ENCODE data around the gene PROZ.

Gene PROZ

GRCh38 chr13:113121928-113122471, 36.4 kb upstream of the PROZ start:
- Histone ChIP-seq H3K27ac (ENCODE audit: low read depth, low read length) (no peak overlapping the region), H3K4me3 (ENCODE audit: low read depth in 1 of 2, low read length in 2 of 2) (no peak overlapping the region), H3K9me3 (ENCODE audit: low read length) (no peaks in the 10 kb centered on the region), H3K27me3 (ENCODE audit: control insufficient read depth in 1 of 2, insufficient read depth in 2 of 2, low read length in 2 of 2) (no peaks in the 10 kb centered on the region), H3K4me1 (ENCODE audit: insufficient read depth, low read length) (no peaks in the 10 kb centered on the region), H3K9ac (ENCODE audit: low read length) (no peak overlapping the region), H3K36me3 (ENCODE audit: insufficient read depth, low read length) (no peaks in the 10 kb centered on the region)

DNA sequence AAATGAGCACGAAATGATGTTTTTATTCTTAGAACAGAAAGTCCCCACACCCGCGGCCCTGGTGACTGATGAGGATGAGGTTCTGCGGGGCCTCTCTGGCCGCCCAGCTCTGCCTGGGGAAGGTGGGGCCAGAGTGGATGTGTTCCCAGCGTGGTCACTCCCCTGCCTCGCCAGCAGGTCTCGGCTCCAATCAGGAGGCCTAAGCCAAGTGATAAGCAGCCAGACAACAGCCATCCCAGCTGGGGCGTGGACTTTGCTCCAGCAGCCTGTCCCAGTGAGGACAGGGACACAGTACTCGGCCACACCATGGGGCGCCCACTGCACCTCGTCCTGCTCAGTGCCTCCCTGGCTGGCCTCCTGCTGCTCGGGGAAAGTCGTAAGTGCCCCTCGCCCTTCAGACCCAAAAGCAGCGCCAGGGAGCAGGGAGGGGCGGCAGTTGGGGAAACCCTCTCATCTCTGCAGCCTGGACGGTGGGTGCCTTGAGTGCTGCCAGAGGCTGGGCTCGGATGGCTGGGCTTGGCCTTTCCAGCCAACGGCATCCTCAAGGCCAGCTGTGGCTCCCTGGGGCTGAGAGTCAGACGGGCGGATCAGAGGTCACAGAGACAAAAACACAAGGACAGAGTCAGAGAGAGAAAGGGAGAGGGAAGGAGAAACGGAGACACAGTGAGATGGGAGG, 35.8 kb upstream of the PROZ start, which contains the start of gene F10:
Gene F10, plus strand, starts transcription at position 250 of the 676 bp plus-strand sequence. Its CDS starts 57 bp downstream, at position 307.
- no peaks in the 10 kb centered on the region for H3K36me3 ChIP-seq (ENCODE audit: insufficient read depth, low read length)
- H3K4me1 ChIP-seq (ENCODE audit: insufficient read depth, low read length): no peaks in the 10 kb centered on the region
- no peak within 1 kb of the TSS for H3K27ac ChIP-seq (ENCODE audit: low read depth, low read length)
- H3K9ac ChIP-seq (ENCODE audit: low read length): no peak within 1 kb of the TSS
- no peaks in the 10 kb centered on the region for H3K27me3 ChIP-seq (ENCODE audit: control insufficient read depth in 1 of 2, insufficient read depth in 2 of 2, low read length in 2 of 2)
- H3K9me3 ChIP-seq (ENCODE audit: low read length): no peaks in the 10 kb centered on the region
- H3K4me3 ChIP-seq (ENCODE audit: low read depth in 1 of 2, low read length in 2 of 2): no peak within 1 kb of the TSS

DNA sequence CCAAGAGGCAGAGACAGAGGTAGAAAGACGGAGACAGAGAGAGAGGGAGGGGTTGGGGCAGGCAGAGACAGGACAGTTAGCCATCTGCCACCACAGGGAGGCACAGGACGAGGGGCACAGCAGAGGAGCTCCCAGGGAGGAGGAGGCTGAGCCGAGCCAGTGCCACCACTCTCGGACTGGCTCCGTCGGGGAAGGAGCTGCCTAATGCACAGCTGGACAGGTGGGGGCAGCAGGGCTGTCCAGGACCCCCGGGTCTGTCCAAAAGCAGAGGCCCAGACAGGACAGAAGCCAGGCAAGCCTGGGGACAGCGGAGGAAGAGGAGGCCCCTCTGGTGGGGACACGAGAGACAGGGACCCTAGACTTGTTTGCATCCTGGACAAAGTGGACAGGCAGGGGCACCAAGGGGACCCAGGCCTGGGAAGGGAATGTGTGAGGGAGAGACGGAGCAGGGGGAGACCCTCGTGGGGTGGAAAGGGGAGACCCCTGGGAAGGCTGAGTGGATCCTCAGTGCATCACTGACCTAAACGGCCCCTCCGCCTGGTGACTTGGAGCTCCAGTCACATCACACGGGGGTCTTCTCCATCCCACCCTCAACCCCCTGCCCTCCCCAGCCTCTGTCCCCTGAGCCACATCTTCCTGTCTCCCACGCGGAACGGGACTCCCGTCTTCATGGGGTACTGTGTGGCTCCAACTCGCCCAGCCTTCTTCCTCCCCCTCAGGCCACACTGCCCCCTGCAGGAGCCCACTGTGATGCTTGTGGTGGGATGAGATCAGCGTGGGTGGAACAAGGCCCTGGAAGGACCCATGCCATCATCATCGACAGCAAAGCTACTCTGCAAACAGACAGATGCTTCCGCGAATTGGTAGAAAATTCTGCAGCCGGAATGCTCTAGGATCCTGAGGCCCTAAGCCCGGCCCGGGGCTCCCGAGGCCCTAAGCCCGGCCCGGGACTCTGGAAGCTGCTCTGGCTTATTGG, 34.9 kb upstream of the PROZ start:
- no peak overlapping the region for H3K4me3 ChIP-seq (ENCODE audit: low read depth in 1 of 2, low read length in 2 of 2)
- H3K27me3 ChIP-seq (ENCODE audit: control insufficient read depth in 1 of 2, insufficient read depth in 2 of 2, low read length in 2 of 2): no peaks in the 10 kb centered on the region
- H3K4me1 ChIP-seq (ENCODE audit: insufficient read depth, low read length): no peaks in the 10 kb centered on the region
- no peak overlapping the region for H3K9ac ChIP-seq (ENCODE audit: low read length)
- H3K9me3 ChIP-seq (ENCODE audit: low read length): no peaks in the 10 kb centered on the region
- no peak overlapping the region for H3K27ac ChIP-seq (ENCODE audit: low read depth, low read length)
- H3K36me3 ChIP-seq (ENCODE audit: insufficient read depth, low read length): no peaks in the 10 kb centered on the region

- no peak overlapping the region for H3K9ac ChIP-seq (ENCODE audit: low read length)
- H3K27me3 ChIP-seq (ENCODE audit: control insufficient read depth in 1 of 2, insufficient read depth in 2 of 2, low read length in 2 of 2): peaks cover 0 to 1% of the 10 kb centered on the region in 2 donors
- no peaks in the 10 kb centered on the region for H3K9me3 ChIP-seq (ENCODE audit: low read length)
- no peak overlapping the region for H3K4me3 ChIP-seq (ENCODE audit: low read depth in 1 of 2, low read length in 2 of 2)
- no peaks in the 10 kb centered on the region for H3K4me1 ChIP-seq (ENCODE audit: insufficient read depth, low read length)
- no peaks in the 10 kb centered on the region for H3K36me3 ChIP-seq (ENCODE audit: insufficient read depth, low read length)
- no peak overlapping the region for H3K27ac ChIP-seq (ENCODE audit: low read depth, low read length)
Observed at GRCh38 chr13:113124211-113124970, 34.1 kb upstream of the PROZ start.

DNA sequence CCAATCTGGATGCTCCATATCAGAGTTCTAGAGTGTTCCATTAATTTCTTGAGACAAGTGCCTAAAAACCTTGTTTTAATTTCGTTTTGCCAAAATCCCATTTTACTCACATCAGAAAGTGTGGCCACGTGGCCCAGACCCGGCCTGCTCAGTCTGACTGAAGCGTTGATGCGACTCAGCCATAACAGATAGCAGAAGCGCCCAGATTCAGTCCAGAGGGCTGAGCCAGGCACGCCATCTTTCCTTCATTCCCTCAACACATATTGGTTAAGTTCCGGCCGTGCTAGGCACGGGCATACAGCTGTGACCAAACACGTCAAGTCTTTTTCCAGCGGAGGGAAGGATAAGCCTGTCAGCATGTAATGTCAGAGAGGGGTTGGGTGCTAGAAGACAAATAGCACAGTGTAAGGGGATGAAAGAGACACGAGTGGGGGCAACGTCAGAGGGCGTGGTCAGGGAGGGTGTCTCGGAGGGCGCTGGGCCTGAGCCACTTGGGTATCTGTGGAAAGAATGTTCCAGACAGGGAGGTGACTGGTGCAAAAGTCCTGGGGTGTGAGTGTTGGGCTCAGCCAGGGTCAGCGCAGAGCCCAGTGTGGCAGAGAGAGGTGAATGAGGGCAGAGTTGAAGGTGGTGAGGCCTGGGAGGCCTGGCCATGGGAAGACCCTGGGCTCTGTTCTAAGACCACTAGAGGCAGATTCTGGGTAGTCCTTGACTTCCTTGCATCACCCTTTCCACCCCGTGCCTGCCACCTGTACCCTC, 32.8 kb upstream of the PROZ start:
- Histone ChIP-seq H3K4me3 (ENCODE audit: low read depth in 1 of 2, low read length in 2 of 2) (no peak overlapping the region), H3K36me3 (ENCODE audit: insufficient read depth, low read length) (no peaks in the 10 kb centered on the region), H3K9ac (ENCODE audit: low read length) (no peak overlapping the region), H3K27ac (ENCODE audit: low read depth, low read length) (no peak overlapping the region), H3K9me3 (ENCODE audit: low read length) (no peaks in the 10 kb centered on the region), H3K4me1 (ENCODE audit: insufficient read depth, low read length) (no peaks in the 10 kb centered on the region), H3K27me3 (ENCODE audit: control insufficient read depth in 1 of 2, insufficient read depth in 2 of 2, low read length in 2 of 2) (peaks cover 0 to 11% of the 10 kb centered on the region in 2 donors)

DNA sequence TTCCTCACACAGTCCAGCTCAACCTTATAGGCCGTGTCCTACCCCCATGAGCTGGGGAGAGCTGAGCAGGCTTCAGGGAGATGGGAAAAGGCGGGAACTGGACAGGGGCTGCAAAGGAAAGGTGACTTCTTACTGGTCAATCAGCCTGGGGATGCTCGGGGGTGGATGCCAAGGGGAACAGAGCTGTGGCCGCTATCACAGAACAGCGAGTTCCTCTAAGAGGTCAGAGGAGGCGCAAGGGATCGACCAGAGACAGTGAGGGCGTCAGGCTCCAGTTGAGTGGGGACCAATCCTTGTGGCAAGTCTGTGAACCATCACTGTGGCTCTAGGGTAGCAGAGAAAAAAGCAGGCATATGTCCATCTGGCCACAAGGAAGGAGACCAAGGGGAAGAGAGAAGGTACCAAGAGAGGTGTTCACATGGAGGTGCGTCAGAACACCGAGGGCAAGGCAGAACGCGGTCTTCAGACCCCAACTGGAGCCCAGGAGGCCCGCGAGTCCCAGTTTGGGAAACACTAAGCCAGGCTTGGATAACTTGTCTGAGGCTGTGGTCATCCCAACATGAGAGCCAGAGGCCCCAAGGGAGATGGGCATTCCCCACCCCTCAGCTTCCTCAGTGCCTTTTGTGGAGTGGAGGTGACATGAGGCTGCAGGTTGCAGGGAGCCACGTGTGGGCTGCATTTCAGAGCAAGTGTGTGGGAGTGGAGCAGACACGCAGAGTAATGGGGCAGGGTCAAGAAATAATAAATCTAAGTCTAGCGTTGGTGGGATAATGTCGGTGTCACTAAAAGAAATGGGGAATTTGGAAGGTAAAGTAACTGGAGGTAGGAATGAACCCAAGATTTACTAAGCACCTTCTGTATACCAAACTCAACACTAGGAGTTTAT, 31.9 kb upstream of the PROZ start:
- Histone ChIP-seq H3K36me3 (ENCODE audit: insufficient read depth, low read length) (no peaks in the 10 kb centered on the region), H3K27ac (ENCODE audit: low read depth, low read length) (no peak overlapping the region), H3K4me3 (ENCODE audit: low read depth in 1 of 2, low read length in 2 of 2) (no peak overlapping the region), H3K9me3 (ENCODE audit: low read length) (no peaks in the 10 kb centered on the region), H3K9ac (ENCODE audit: low read length) (no peak overlapping the region), H3K27me3 (ENCODE audit: control insufficient read depth in 1 of 2, insufficient read depth in 2 of 2, low read length in 2 of 2) (peaks cover 0 to 11% of the 10 kb centered on the region in 2 donors), H3K4me1 (ENCODE audit: insufficient read depth, low read length) (no peaks in the 10 kb centered on the region)

- no peaks in the 10 kb centered on the region for H3K36me3 ChIP-seq (ENCODE audit: insufficient read depth, low read length)
- no peaks in the 10 kb centered on the region for H3K9me3 ChIP-seq (ENCODE audit: low read length)
- H3K27ac ChIP-seq (ENCODE audit: low read depth, low read length): no peak overlapping the region
- no peaks in the 10 kb centered on the region for H3K4me1 ChIP-seq (ENCODE audit: insufficient read depth, low read length)
- H3K4me3 ChIP-seq (ENCODE audit: low read depth in 1 of 2, low read length in 2 of 2): peak overlapping the region in 1 of 2 donors; percentile 50
- no peak overlapping the region for H3K9ac ChIP-seq (ENCODE audit: low read length)
- peaks cover 0 to 11% of the 10 kb centered on the region in 2 donors for H3K27me3 ChIP-seq (ENCODE audit: control insufficient read depth in 1 of 2, insufficient read depth in 2 of 2, low read length in 2 of 2)
Observed at GRCh38 chr13:113129480-113129879, 29.0 kb upstream of the PROZ start.

- H3K9ac ChIP-seq (ENCODE audit: low read length): no peak overlapping the region
- H3K4me3 ChIP-seq (ENCODE audit: low read depth in 1 of 2, low read length in 2 of 2): peak overlapping the region; percentile 41 to 50
- H3K4me1 ChIP-seq (ENCODE audit: insufficient read depth, low read length): no peaks in the 10 kb centered on the region
- H3K9me3 ChIP-seq (ENCODE audit: low read length): no peaks in the 10 kb centered on the region
- H3K27ac ChIP-seq (ENCODE audit: low read depth, low read length): no peak overlapping the region
- H3K36me3 ChIP-seq (ENCODE audit: insufficient read depth, low read length): no peaks in the 10 kb centered on the region
- H3K27me3 ChIP-seq (ENCODE audit: control insufficient read depth in 1 of 2, insufficient read depth in 2 of 2, low read length in 2 of 2): peaks cover 0 to 11% of the 10 kb centered on the region in 2 donors
Observed at GRCh38 chr13:113129921-113130750, 28.3 kb upstream of the PROZ start.

GRCh38 chr13:113135281-113135760, 23.1 kb upstream of the PROZ start:
- Histone ChIP-seq H3K9ac (ENCODE audit: low read length) (no peak overlapping the region), H3K4me1 (ENCODE audit: insufficient read depth, low read length) (no peaks in the 10 kb centered on the region), H3K27me3 (ENCODE audit: control insufficient read depth in 1 of 2, insufficient read depth in 2 of 2, low read length in 2 of 2) (peaks cover 0 to under 1% of the 10 kb centered on the region in 2 donors), H3K9me3 (ENCODE audit: low read length) (no peaks in the 10 kb centered on the region), H3K27ac (ENCODE audit: low read depth, low read length) (no peak overlapping the region), H3K36me3 (ENCODE audit: insufficient read depth, low read length) (no peaks in the 10 kb centered on the region), H3K4me3 (ENCODE audit: low read depth in 1 of 2, low read length in 2 of 2) (no peak overlapping the region)
